Calu3 (cell line): ENCODE results near the gene CSF1. TPM values are rescaled to one million over a fixed set of nuclear protein-coding genes. Genes with fewer than 3 reads are reported as not detected.

Experiments
- BruUV-seq: library from RNA; stranded (reverse); fragments of 400-500 nt; replicated peaks from 2 replicates; lab custom pipeline; 2021; lab: Mats Ljungman, UMichigan
- CTCF ChIA-PET: fragments of 300-600 bp; sonication (Branson Sonifier 250); formaldehyde crosslinking; loops from one replicate; lab custom pipeline; 2022; ENCODE audit warnings: antibody characterized with exemption; lab: Charles Lee
- DNase-seq: peaks from one replicate; pipeline ENCODE4 v3.0.0; 2022
- H3K27ac Mint-ChIP-seq: one replicate; pipeline ENCODE4 v1.8.0; 2022; ENCODE audit warnings: mixed read lengths; ENCODE audit not compliant: unreplicated experiment
- H3K27me3 Mint-ChIP-seq: one replicate; pipeline ENCODE4 v1.8.0; 2022; ENCODE audit warnings: mixed read lengths; ENCODE audit not compliant: unreplicated experiment
- H3K36me3 Mint-ChIP-seq: one replicate; pipeline ENCODE4 v1.8.0; 2022; ENCODE audit warnings: mild to moderate bottlenecking, moderate library complexity, mixed read lengths; ENCODE audit not compliant: insufficient read depth, unreplicated experiment
- H3K4me1 Mint-ChIP-seq: one replicate; pipeline ENCODE4 v1.8.0; 2022; ENCODE audit warnings: mild to moderate bottlenecking, low read depth, mixed read lengths; ENCODE audit not compliant: unreplicated experiment
- H3K4me3 Mint-ChIP-seq: one replicate; pipeline ENCODE4 v1.8.0; 2022; ENCODE audit warnings: mild to moderate bottlenecking, low read depth, moderate library complexity, mixed read lengths; ENCODE audit not compliant: unreplicated experiment
- H3K9me3 Mint-ChIP-seq: one replicate; pipeline ENCODE4 v1.8.0; 2022; ENCODE audit warnings: low read depth, mixed read lengths; ENCODE audit not compliant: unreplicated experiment
- intact Hi-C: fragments of 100-400 bp; cut with micrococcal nuclease; formaldehyde crosslinking; loops from one replicate; pipeline ENCODE4 v1.10.0; 2022; ENCODE audit not compliant: unreplicated experiment
- total RNA-seq: library from RNA; stranded (reverse); gene quantifications from 2 replicates; pipeline ENCODE4 v1.2.3, GENCODE V29; 2022
- TF ChIP-seq, protein P1 (sequence below): fragments of 200-600 bp; IDR thresholded peaks from one replicate; pipeline ENCODE4 v1.8.0; 2022; ENCODE audit warnings: antibody characterized with exemption; ENCODE audit not compliant: unreplicated experiment

The CSF1 gene
- total RNA-seq, 1 experiment from 2014 or later, result 10.8 TPM

DNA sequence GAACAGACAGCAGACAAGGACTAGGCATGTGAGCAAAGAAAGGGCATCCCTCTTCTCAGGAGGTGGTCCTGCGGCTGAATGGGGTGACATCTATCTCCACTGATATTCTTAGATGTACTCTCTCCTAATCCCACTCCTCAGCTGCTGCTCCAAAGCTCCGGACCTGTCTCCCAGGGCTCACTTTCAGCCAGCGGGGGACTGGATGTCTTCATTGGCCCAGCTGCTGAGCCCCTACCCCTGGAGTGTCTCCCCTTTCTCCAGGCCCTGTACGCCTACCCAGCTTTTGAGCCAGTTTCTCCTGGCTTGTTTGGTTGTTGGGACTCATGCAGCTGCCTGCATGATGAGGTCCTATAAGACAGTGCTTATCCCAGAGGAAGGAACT is 28.8 kb upstream of the CSF1 start:
- Mint-ChIP-seq H3K27me3 (no peaks in the 10 kb centered on the region), H3K9me3 (no peaks in the 10 kb centered on the region), H3K36me3 (no peaks in the 10 kb centered on the region), H3K27ac (no peak overlapping the region), H3K4me3 (no peak overlapping the region), H3K4me1 (no peaks in the 10 kb centered on the region)
- no TSS peak for BruUV-seq
- TF ChIP-seq, protein P1, sequence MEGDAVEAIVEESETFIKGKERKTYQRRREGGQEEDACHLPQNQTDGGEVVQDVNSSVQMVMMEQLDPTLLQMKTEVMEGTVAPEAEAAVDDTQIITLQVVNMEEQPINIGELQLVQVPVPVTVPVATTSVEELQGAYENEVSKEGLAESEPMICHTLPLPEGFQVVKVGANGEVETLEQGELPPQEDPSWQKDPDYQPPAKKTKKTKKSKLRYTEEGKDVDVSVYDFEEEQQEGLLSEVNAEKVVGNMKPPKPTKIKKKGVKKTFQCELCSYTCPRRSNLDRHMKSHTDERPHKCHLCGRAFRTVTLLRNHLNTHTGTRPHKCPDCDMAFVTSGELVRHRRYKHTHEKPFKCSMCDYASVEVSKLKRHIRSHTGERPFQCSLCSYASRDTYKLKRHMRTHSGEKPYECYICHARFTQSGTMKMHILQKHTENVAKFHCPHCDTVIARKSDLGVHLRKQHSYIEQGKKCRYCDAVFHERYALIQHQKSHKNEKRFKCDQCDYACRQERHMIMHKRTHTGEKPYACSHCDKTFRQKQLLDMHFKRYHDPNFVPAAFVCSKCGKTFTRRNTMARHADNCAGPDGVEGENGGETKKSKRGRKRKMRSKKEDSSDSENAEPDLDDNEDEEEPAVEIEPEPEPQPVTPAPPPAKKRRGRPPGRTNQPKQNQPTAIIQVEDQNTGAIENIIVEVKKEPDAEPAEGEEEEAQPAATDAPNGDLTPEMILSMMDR, result no peak
- no peak for DNase-seq
- intact Hi-C loops, result no loop called here
- CTCF ChIA-PET, result no interaction called here

GRCh38 chr1:109882288-109883245 is 28.1 kb upstream of the CSF1 start:
- no TSS peak for BruUV-seq
- no peak for DNase-seq
- Mint-ChIP-seq H3K27ac (no peak overlapping the region), H3K27me3 (no peaks in the 10 kb centered on the region), H3K4me3 (no peak overlapping the region), H3K4me1 (no peaks in the 10 kb centered on the region), H3K9me3 (no peaks in the 10 kb centered on the region), H3K36me3 (no peaks in the 10 kb centered on the region)
- TF ChIP-seq, protein P1, result no peak
- CTCF ChIA-PET, result interaction anchor here (0.9 to 1.0 kb wide), 2 partner anchors 22 to 74 kb away, joined by 3 read pairs; no protein-coding TSS in a partner anchor
- intact Hi-C loops, result no loop called here

DNA sequence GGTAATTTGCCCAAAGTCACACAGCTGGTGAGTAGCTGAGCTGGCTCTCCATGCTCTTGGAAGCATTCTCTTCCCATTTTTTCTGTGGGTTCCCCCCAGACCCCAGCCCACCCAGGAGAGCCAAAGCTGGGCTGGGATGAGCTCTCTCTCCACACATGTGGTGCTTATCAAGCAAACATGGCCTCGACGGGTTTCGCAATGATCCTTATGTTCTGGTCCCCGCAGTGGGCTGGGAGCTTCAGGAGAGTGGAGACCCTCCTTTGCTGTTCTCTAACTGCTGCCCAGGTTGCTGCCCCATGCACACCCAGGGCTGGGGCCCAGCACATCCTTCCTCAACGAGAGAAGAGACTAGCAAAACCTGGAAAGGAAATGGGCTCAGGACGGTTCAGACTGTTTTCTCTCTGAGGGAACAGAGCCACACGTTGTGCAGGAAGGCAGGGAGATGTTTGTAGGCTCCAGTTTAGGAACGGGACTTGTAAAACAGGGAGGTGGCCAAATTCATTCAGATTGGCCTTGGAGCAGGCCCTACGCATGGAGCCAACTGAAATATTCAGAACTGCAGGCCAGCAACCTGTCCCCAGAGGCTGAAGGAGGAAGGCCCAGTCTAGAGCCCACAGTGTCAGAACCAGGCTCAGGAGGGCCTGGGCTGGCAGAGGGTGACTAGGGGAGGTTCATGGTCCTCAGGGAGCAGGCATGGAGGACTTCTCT is 27.2 kb upstream of the CSF1 start:
- Mint-ChIP-seq H3K4me3 (no peak overlapping the region), H3K9me3 (no peaks in the 10 kb centered on the region), H3K4me1 (no peaks in the 10 kb centered on the region), H3K27ac (no peak overlapping the region), H3K36me3 (no peaks in the 10 kb centered on the region), H3K27me3 (no peaks in the 10 kb centered on the region)
- CTCF ChIA-PET, result interaction anchor here (0.9 to 1.0 kb wide), 2 partner anchors 21 to 73 kb away, joined by 3 read pairs; no protein-coding TSS in a partner anchor
- TF ChIP-seq, protein P1, result no peak
- BruUV-seq, result no TSS peak
- no peak for DNase-seq
- intact Hi-C loops, result no loop called here

DNA sequence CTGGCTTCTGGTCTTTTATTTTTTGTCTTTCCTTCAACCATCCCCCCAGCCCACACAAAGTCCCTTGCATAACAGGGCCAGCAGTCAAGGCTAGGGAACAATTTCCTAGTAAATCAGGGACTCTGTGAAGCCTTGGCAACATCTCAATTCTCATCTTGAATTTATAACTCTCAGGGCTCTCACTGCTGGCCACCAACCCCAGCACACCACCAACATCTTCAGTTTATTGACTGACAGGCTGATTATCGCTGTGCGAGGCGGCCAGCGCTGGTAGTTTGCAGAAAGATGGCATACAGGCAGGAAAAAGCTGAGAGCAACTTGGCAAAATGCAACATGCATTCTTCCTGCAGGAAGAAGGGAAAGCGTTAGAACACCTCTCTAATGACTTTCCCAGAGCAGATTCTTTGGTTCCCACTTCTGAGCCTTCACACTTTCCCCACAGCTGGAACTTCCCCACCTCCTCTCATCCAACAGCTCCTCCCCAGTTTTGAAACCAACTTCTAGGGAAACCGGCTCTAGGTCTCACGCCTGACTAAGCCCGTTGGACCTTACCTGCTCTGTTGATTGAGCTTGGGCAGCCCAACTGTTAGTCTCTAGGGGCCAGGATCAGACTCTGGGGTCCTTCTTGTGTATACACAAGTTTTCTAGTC is 26.3 kb upstream of the CSF1 start:
- Mint-ChIP-seq H3K9me3 (no peaks in the 10 kb centered on the region), H3K27me3 (no peaks in the 10 kb centered on the region), H3K4me3 (no peak overlapping the region), H3K4me1 (no peaks in the 10 kb centered on the region), H3K36me3 (no peaks in the 10 kb centered on the region), H3K27ac (no peak overlapping the region)
- no TSS peak for BruUV-seq
- TF ChIP-seq, protein P1, result no peak
- intact Hi-C loops, result no loop called here
- CTCF ChIA-PET, result no interaction called here
- no peak for DNase-seq
